ENCODE results near the gene HYAL3. TPM values are rescaled to one million over a fixed set of nuclear protein-coding genes. Genes with fewer than 3 reads are reported as not detected.

The HYAL3 gene
- total and polyA plus RNA-seq, 7 donors = 0.60 to 8.3 (median 3.3) TPM

DNA sequence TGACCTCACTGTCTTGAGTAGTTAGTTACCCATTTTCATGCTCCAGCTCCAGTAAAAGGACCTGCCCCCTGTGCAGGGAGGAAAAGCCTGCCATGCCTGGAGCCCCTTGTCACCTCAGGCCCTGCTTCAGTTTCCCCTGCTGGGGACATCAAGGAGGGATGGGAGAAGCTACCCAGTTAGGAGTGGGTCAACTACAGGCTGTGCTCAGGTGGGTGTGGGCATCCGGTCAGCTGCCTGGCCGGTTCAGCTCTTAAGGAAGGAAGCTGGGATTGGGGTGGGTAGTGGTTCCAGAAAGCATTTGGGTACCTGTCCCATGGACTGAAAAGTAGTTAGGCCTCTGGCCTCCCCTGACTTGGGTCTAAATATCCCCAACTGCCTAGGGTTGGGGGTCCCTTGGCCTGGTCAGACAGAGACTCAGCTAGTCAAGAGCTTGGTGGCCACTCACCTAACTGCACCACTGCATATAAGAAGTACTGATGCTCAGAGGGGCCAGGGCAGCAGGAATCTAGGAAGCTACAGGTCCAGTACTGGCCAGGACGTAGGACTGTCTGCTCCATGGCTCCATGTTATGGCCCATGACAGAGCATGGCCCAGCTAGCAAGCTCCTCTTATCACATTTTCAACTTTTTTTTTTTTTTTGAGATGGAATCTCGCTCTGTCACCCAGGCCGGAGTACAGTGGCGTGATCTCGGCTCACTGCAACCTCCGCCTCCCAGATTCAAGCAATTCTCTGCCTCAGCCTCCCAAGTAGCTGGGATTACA lies 19.8 kb downstream of the HYAL3 start:
- DNase-seq = no peak
- intact Hi-C loops (cut with DNase I) = no loop called here
- peaks cover 0 to 14% (median 0%) of the 10 kb centered on the region in 3 donors for H3K27me3 ChIP-seq
- H3K36me3 ChIP-seq = peaks cover 0 to 11% (median 0%) of the 10 kb centered on the region in 4 donors
- H3K4me3 ChIP-seq = no peak overlapping the region
- H3K27ac ChIP-seq = peak overlapping the region in 2 of 4 donors; percentile 22 to 27
- H3K9me3 ChIP-seq = no peaks in the 10 kb centered on the region
- TF ChIP-seq EP300 (IDR thresholded peaks at IDR 0.05) (no peak), POLR2A (IDR thresholded peaks at IDR 0.05) (no peak), POLR2AphosphoS5 (IDR thresholded peaks at IDR 0.05) (no peak), CTCF (IDR thresholded peaks at IDR 0.05) (no peak)
- WGBS, 2 donors = 90 to 91% methylated on average over 8 of the region's 8 CpGs
- peaks cover 0 to 12% (median 5%) of the 10 kb centered on the region in 4 donors for H3K4me1 ChIP-seq

DNA sequence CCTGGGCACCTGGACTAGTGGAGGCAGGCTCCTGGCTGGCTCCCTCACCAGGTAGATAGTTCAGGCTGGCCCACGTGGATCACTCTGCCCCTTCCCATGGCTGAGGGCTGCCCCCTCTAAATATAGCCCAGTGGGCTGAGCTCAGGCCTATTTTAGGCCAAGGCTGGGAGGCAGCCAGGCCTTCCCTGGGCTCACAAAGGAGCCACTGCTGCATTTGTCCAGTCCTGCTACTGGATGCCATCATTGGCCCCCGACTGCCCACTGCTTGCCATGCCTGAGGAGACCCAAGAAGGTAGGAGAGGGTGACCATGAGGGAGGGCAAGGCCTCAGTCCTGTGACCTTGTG lies 20.4 kb downstream of the HYAL3 start, which contains the start of gene LSMEM2:
Gene LSMEM2, plus strand, starts transcription at position 208 of the 345 bp plus-strand sequence. Its CDS starts 27 bp downstream, at position 235.
- intact Hi-C loops (cut with DNase I) = no loop called here
- H3K4me1 ChIP-seq = peaks cover 0 to 17% (median 8%) of the 10 kb centered on the region in 4 donors
- peaks cover 0 to 11% (median 0%) of the 10 kb centered on the region in 4 donors for H3K36me3 ChIP-seq
- no peak for DNase-seq
- no peaks in the 10 kb centered on the region for H3K9me3 ChIP-seq
- TF ChIP-seq POLR2A (IDR thresholded peaks at IDR 0.05) (no peak), POLR2AphosphoS5 (IDR thresholded peaks at IDR 0.05) (no peak), EP300 (IDR thresholded peaks at IDR 0.05) (no peak), CTCF (IDR thresholded peaks at IDR 0.05) (no peak)
- H3K27me3 ChIP-seq = peaks cover 0 to 16% (median 0%) of the 10 kb centered on the region in 3 donors
- H3K27ac ChIP-seq = peak within 1 kb of the TSS in 2 of 4 donors; percentile 22 to 27
- H3K4me3 ChIP-seq = no peak within 1 kb of the TSS
- 67 to 68% methylated on average over 2 of the region's 2 CpGs for WGBS, 2 donors

GRCh38 chr3:50278123-50278879 lies 20.9 kb downstream of the HYAL3 start:
- no peak for TF ChIP-seq CTCF (IDR thresholded peaks at IDR 0.05)
- TF ChIP-seq POLR2AphosphoS5 (IDR thresholded peaks at IDR 0.05) = no peak
- no peak for TF ChIP-seq POLR2A (IDR thresholded peaks at IDR 0.05)
- no peak for TF ChIP-seq EP300 (IDR thresholded peaks at IDR 0.05)
- H3K4me1 ChIP-seq = peaks cover 0 to 22% (median 13%) of the 10 kb centered on the region in 4 donors
- 76 to 81% methylated on average over 4 of the region's 4 CpGs for WGBS, 2 donors
- no peaks in the 10 kb centered on the region for H3K9me3 ChIP-seq
- DNase-seq = no peak
- intact Hi-C loops (cut with DNase I) = no loop called here
- peaks cover 0 to 21% (median 0%) of the 10 kb centered on the region in 3 donors for H3K27me3 ChIP-seq
- H3K4me3 ChIP-seq = no peak overlapping the region
- H3K36me3 ChIP-seq = peaks cover 0 to 11% (median 0%) of the 10 kb centered on the region in 4 donors
- peak overlapping the region in 2 of 4 donors; percentile 22 to 27 for H3K27ac ChIP-seq

DNA sequence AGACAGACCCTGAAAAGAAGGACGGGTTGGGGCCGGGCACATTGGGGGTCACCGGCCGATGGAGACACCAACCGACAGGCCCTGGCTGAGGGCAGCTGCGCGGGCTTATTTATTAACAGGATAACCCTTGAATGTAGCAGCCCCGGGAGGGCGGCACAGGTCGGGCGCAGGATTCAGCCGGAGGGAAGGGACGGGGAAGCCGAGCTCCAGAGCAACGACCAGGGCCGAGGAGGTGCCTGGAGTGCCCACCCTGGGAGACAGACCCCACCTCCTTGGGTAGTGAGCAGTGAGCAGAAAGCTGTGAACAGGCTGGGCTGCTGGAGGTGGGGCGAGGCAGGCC lies 22.5 kb downstream of the HYAL3 start:
- no peak overlapping the region for H3K4me3 ChIP-seq
- WGBS, 2 donors = 80 to 90% methylated on average over 17 of the region's 17 CpGs
- peaks cover 0 to 11% (median 0%) of the 10 kb centered on the region in 4 donors for H3K36me3 ChIP-seq
- TF ChIP-seq POLR2A (IDR thresholded peaks at IDR 0.05) (no peak), POLR2AphosphoS5 (IDR thresholded peaks at IDR 0.05) (no peak), CTCF (IDR thresholded peaks at IDR 0.05) (no peak), EP300 (IDR thresholded peaks at IDR 0.05) (no peak)
- no peak overlapping the region for H3K27ac ChIP-seq
- intact Hi-C loops (cut with DNase I) = no loop called here
- no peaks in the 10 kb centered on the region for H3K9me3 ChIP-seq
- DNase-seq = no peak
- peaks cover 0 to 21% (median 0%) of the 10 kb centered on the region in 3 donors for H3K27me3 ChIP-seq
- H3K4me1 ChIP-seq = peaks cover 0 to 31% (median 20%) of the 10 kb centered on the region in 4 donors

Measured in sigmoid colon (tissue), 7 donors.